BJ (cell line): Measurements from ENCODE around the gene DNAJC13. TPM values are rescaled to one million over a fixed set of nuclear protein-coding genes. Genes with fewer than 3 reads are reported as not detected.

Experiments
- CTCF ChIA-PET: fragments of 350-600 bp; formaldehyde crosslinking; extraction: SDS; loops from one replicate; lab custom pipeline; 2021; ENCODE audit warnings: antibody characterized with exemption, inconsistent platforms; lab: Yijun Ruan, JAX
- POLR2A ChIA-PET: fragments of 300-600 bp; sonication (Branson Sonifier 250); formaldehyde crosslinking; extraction: SDS; loops from one replicate; lab custom pipeline; 2021; ENCODE audit warnings: antibody characterized with exemption; lab: Charles Lee
- DNase-seq: peaks from one replicate; pipeline ENCODE4 v3.0.0-alpha.2; 2011; ENCODE audit warnings: low read depth
- H3K27me3 ChIP-seq: 2 replicates; pipeline ENCODE4 v1.6.0; 2011; ENCODE audit warnings: low read length; ENCODE audit not compliant: control insufficient read depth, insufficient read depth
- H3K36me3 ChIP-seq: 2 replicates; pipeline ENCODE4 v1.5.1; 2011; ENCODE audit warnings: low read length; ENCODE audit not compliant: control insufficient read depth, insufficient read depth
- H3K4me3 ChIP-seq: 2 replicates; pipeline ENCODE4 v1.5.1; 2011; ENCODE audit warnings: low read depth, mild to moderate bottlenecking, control low read depth, low read length
- polyA plus RNA-seq: library from polyadenylated mRNA; depleted of rRNA; stranded (reverse); fragments of >200 nt; gene quantifications from 2 replicates; pipeline ENCODE4 v1.2.3, GENCODE V29; 2011
- TF ChIP-seq, protein P1 (sequence below): IDR thresholded peaks from 2 replicates; pipeline ENCODE4 v1.5.1; 2011; ENCODE audit warnings: low read depth, mild to moderate bottlenecking, control low read depth, inconsistent platforms, low read length, moderate library complexity; ENCODE audit not compliant: insufficient read depth

The DNAJC13 gene
- polyA plus RNA-seq, 1 experiment: 21.7 TPM

DNA sequence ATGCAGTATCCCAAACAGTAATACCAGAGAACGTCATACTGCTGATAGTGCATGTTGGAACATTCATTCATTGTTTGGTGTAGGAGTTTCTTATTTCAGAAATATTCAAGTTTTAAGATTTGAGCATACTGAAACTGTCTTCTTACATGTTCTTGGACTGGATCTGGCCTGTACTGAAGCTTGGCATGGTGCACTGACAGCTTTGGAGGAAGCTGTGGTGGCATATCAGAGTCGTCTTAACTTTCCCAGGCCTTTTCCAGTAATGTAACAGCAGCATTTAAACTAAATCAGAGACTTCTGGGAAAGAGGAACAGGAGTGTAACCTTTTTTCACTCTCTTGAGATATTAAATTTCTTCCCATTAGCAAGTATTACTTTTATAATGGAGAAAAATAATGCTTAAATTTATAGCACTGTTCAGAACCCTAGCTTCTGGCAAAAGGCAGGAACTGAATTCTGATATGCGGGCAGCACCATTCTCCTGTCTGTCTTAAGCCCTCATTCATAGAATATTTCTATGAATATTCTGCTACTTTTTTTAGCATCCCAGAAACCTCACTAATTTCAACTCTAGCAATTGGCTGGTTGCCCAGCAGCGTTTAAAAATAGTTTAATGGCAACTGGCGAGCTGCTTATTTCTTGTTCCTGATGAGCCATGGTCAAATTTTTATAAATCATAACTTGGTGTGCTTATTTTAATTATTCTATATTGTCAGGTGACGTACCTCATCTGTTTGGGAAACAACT, 31.1 kb downstream of the DNAJC13 start:
- TF ChIP-seq, protein P1, sequence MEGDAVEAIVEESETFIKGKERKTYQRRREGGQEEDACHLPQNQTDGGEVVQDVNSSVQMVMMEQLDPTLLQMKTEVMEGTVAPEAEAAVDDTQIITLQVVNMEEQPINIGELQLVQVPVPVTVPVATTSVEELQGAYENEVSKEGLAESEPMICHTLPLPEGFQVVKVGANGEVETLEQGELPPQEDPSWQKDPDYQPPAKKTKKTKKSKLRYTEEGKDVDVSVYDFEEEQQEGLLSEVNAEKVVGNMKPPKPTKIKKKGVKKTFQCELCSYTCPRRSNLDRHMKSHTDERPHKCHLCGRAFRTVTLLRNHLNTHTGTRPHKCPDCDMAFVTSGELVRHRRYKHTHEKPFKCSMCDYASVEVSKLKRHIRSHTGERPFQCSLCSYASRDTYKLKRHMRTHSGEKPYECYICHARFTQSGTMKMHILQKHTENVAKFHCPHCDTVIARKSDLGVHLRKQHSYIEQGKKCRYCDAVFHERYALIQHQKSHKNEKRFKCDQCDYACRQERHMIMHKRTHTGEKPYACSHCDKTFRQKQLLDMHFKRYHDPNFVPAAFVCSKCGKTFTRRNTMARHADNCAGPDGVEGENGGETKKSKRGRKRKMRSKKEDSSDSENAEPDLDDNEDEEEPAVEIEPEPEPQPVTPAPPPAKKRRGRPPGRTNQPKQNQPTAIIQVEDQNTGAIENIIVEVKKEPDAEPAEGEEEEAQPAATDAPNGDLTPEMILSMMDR: no peak
- peaks cover 5% of the 10 kb centered on the region; the same call in 1 of the 2 replicates for H3K36me3 ChIP-seq
- ChIA-PET CTCF (interaction anchor here (0.5 to 1.2 kb wide), 2 partner anchors 10 to 15 kb away, joined by 3 to 5 read pairs; no protein-coding TSS in a partner anchor), POLR2A (no interaction called here)
- DNase-seq: no peak
- H3K4me3 ChIP-seq: no peak overlapping the region
- H3K27me3 ChIP-seq: no peaks in the 10 kb centered on the region

DNA sequence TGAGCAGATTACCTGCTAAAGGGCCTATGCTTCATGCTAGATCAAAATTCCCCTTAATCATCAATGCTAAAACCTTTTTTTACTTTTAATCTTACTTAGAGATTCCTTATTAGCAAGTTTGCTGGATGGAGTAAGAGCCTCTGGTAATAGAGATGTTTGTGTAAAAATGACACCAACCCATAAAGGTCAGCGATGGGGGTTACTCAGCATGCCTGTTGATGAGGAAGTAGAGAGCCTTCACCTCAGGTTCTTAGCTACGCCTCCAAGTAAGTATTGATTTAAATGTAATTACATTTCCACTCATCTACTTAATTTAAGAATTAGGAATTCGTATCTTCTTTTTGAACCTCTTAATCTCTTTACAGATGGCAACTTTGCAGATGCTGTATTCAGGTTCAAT, 38.8 kb downstream of the DNAJC13 start:
- H3K4me3 ChIP-seq: no peak overlapping the region
- POLR2A ChIA-PET: no interaction called here
- TF ChIP-seq, protein P1: no peak
- no peaks in the 10 kb centered on the region for H3K27me3 ChIP-seq
- DNase-seq: no peak
- CTCF ChIA-PET: interaction anchor here (0.6 kb wide), 1 partner anchor 1100 kb away, joined by 3 read pairs; no protein-coding TSS in a partner anchor
- H3K36me3 ChIP-seq: peaks cover 8% of the 10 kb centered on the region; the same call in 1 of the 2 replicates

DNA sequence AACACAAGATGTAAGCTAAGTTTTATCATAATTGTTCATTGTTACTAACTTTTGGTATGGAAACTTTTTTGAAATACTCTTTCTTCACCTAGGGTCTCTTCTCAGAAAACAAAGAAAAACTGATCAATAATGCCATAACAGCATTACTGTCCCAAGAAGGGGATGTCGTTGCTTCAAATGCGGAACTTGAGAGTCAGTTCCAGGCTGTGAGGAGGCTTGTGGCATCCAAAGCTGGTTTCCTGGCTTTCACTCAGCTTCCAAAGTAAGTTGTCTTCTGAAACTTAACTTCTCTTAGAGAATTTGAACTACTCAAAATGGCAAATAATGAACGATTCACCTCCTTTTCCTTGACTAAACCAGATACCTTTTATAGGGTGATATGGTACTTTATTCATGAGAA, 39.3 kb downstream of the DNAJC13 start:
- DNase-seq: no peak
- H3K36me3 ChIP-seq: peaks cover 8% of the 10 kb centered on the region; the same call in 1 of the 2 replicates
- no peaks in the 10 kb centered on the region for H3K27me3 ChIP-seq
- CTCF ChIA-PET: interaction anchor here (0.6 kb wide), 1 partner anchor 1100 kb away, joined by 3 read pairs; no protein-coding TSS in a partner anchor
- POLR2A ChIA-PET: no interaction called here
- TF ChIP-seq, protein P1: no peak
- no peak overlapping the region for H3K4me3 ChIP-seq

DNA sequence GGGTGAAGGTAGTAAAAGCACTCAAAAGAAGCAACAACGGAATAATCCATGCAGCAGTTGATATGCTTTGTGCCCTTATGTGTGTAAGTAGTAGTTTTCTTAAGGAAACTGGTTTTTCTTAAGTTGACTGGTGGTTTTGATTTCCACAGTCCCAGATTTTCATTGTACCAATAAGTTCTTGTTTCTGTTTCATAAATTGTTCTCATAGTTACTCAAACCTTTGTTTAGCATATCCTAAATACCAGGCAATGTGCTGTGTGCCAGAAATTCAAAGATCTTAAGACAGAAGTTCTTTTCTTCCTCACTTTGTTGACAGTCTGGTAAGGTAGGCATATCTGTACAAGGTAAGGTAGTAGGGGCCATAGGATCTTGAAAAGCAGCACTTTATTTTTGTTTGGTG, 40.0 kb downstream of the DNAJC13 start:
- Histone ChIP-seq H3K36me3 (peaks cover 7% of the 10 kb centered on the region; the same call in 1 of the 2 replicates), H3K4me3 (no peak overlapping the region), H3K27me3 (no peaks in the 10 kb centered on the region)
- ChIA-PET CTCF (interaction anchor here (1.4 kb wide), 1 partner anchor 10 kb away, joined by 5 read pairs; no protein-coding TSS in a partner anchor), POLR2A (no interaction called here)
- TF ChIP-seq, protein P1: no peak
- DNase-seq: no peak

DNA sequence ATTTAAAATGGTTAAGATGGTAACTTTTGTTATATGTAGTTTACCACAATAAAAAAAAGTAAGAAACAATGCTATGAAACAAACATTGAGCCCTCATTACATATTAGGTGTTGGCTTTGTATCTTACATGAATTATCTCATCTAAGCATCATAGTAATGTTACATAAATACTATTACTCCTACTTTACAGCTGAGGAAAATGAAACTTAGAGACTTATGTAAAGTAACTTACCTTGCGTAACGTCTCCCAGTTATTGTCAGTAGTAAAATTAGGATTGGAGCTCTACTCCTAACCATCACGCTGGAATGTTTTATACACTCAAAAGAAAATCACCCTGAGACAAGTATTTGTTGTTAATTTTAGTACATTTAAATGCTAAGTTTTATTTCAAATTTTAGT, 42.2 kb downstream of the DNAJC13 start:
- ChIA-PET CTCF (interaction anchor here (0.7 kb wide), 1 partner anchor 30 kb away, joined by 4 read pairs; no protein-coding TSS in a partner anchor), POLR2A (no interaction called here)
- TF ChIP-seq, protein P1: no peak
- Histone ChIP-seq H3K4me3 (no peak overlapping the region), H3K27me3 (no peaks in the 10 kb centered on the region), H3K36me3 (peaks cover 5% of the 10 kb centered on the region; the same call in 1 of the 2 replicates)
- no peak for DNase-seq
